CD4-positive, alpha-beta T cell treated with Interleukin-17A for 4 hours (primary cell): Measurements from ENCODE around the gene CDC42BPB.

Experiments
- DNase-seq: peaks from one replicate; pipeline ENCODE4 v3.0.0-alpha.2; 2020; ENCODE audit warnings: mixed read lengths

CDC42BPB gene

DNA sequence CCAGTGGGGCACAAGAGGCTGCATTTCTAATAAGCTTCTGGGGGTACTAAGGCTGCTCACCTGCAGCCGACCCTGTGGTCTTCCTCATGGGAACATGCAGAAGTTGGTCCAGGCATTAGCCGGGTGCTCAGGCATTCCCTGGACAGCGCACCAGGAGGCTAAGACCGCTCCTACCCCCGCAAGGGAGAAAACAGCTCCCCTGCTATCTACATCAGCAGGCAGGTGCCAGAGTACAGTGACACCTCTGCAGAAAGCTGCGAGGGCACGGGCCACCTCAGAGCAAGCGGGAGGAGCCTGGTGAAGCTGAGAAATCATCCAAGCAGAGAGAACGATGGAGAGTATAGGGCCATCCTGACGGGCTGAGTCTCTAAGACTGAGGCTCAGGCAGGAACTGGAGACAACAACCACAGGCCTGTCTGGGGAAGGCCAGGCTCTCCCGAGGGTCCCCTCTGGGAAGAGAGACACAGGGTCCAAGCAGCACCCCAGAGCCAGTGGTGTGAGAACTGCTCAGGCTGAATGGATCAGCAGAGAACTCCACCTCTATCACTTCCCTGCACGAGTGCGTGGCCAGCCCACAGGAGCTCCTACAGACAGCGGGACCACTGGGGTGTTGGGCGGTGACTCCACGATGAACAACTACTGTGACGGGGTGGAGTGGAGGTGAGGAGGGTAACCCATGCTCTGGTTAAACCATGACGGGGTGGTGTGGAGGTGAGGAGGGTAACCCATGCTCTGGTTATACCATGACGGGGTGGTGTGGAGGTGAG, 72.8 kb downstream of the CDC42BPB start:
- no peak for DNase-seq

DNA sequence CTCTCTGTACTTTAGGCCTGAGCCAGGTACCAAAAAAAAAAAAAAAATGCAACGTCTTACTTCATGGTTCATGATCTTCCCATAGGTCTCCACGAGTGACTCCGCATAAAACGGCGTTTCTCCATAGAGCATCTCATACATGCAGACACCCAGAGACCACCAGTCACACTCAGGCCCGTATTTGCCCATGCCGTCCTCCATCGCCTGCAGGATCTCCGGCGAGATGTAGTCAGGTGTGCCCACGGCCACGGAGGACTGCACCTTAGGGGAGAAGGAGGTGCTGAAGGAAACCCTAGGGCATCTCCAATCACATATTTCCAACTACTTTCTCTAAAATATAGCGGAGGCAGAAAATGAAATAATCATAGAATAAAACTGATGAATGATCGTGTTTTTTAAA, 73.9 kb downstream of the CDC42BPB start:
- no peak for DNase-seq

DNA sequence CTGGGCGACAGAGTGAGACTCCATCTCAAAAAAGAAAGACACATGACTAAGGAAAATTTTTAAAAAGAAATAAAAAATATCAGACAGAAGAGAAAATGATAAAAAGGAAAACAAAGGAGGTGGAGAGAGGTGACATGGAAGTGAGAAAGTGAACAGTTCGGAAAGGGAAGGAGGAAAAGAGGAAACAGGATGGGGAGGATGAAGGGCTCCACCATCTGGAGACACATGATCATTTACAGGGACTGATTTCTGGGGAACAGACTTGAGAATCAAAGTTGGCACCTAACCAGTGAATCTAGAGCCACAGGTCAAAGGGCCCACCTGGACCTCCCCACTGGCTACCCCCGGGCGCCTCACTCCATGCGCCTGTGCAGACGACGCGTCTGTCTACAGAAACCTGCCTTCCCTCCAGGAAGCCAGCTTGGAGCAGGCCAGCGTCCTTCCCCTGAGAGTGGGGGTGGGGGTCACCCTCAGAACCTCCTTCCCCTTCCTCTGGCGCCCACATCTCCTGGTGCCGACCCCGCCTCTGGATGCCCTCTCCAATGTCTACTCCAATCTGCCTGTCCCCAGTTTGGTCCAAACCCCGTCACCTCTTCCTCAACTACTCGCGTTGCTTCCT, 74.4 kb downstream of the CDC42BPB start:
- no peak for DNase-seq

DNA sequence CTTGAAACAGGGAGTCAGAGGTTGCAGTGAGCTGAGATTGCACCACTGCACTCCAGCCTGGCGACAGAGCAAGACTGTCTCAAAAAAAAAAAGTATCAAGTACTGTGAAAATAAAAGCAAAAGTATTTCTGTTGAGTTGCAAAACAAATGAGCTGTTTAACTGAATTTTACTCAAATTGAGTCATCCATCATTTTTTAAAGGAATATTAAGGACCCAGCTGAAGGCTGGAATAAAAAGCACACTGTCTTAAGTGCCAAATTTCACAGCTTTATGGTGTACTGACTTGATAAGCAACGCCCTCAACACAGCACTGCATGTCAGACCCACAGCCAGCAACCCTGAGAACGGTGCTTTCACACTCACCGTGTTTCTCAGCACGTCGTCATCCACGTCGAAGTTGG, 76.9 kb downstream of the CDC42BPB start:
- no peak for DNase-seq

DNA sequence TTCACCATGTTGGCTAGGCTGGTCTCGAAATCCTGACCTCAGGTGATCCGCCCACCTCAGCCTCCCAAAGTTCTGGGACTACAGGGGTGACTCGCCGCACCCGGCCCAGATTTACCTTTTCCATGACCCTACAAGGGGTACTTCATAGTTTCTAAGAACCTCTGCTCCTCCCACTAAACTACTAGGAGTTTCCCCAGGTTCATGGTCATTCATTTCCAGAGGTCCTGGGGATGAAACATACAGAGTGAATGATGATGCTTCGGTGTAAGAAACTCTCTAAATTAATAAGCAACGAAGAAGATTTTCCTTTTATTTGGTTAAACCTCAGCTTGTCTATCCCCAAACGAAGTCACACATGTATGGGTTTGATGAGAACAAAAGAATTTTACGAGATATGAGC, 77.9 kb downstream of the CDC42BPB start:
- no peak for DNase-seq

DNA sequence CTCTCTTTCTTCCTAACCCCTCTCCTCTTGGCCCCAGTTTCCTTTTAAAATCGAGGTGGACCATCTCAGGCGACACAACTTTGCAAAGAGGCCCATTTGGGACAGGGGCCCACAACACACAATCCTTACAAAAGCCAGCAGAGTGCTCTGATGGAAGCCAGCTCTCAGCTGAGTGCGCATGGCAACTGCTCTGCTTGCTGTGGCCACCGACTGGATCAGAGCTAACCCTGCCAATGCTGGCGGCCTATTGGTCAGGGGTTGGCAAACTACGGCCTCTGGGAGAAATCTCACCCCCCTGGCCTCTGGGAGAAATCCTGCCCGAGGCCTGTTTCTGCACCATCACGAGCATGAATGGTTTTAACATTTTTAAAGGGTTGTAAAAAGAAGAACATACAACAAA, 79.9 kb downstream of the CDC42BPB start:
- no peak for DNase-seq

DNA sequence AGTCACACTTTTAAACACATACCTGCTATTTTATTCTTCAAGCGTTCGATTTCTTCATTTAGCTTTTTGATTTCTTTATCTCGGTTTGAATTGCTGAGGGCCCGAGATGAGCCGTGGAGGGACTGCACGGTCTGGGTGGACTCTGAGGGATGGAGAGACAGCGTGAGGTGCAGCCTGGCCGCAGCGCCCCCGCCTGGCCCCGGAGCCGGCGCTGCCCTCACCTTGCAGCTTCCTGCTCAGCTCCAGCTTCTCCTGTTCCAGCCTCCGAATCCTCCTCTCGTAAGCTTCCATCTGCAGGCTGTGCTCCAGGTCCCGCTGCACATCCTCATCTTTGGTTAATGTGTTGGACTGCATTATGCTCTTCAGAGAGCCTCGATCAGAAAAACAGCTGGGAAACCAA, 81.7 kb downstream of the CDC42BPB start:
- no peak for DNase-seq

DNA sequence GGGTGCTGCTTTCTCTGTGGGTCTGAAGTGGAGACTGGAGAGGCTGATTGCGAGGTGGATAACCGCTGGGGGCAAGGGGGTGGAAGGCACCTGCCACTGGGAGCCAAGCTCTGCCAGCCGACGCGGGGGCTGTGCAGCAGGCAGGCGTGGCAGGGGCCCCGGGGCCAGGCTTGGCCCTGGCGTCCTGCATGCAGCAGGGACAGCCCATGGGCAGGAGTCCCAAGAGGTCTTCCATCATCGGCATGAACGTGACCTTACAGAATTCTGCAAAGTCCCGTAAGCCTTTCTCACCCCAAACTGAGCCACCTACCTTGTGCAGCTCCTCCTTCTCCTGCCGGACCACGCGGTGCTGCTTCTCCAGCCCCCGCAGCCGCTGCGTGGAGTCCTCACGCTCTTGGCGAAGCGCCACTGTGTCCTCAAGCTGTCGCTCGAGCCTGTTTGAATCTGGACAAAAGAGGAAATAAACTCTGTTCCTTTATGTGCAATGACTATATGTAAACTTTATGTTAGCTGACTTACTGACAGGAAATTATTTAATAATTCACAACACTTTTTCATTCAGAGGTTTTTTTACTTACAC, 83.6 kb downstream of the CDC42BPB start:
- no peak for DNase-seq

DNA sequence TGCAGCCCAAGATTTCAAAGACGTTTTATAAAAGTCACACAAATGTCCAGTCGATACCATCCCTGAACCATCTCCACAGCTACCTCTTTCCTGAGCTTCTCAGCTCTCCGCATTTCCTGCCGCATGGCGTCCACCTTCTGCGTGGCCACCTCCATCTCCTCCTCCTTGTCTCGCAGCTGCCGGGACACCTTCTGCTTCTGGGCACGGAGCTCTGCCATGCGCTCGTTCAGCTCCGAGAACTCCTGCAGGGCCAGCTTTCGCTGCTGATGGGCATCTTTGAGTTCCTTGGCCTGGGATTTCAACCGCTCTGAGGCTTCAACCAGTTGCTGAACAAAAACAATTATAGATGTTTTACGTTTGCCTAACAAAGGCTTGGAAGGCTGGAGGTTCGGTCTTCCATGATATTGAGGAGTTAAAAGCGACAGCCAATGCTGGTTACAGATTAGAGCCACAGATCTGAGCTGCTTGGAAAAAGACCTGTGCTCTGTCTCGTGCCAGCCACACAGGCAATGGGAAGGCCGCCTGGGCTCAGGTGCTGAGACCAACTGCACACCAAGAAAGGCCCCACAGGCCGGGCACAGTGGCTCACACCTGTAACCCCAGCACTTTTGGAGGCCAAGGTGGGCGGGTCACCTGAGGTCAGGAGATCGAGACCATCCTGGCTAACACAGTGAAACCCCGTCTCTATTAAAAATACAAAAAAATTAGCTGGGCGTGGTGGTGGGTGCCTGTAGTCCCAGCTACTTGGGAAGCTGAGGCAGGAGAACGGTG, 85.3 kb downstream of the CDC42BPB start:
- DNase-seq = no peak

DNA sequence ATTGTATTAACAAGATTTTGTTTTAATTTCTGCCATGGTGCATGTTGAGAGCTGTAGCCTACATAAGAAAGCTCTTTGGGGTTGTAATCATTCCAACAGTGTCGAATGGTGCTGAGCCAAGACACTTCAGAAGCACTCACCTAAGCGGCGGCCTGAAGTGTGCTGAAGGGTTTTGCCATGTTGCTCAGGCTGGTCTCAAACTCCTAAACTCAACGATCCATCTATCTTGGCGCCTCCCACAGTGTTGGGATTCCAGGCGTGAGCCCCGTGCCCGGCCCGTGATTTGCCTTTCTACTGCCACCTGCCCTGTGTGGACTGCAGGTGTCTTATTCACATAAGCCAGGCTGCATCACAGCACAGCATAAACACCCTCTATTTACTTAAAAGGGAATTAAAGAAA, 86.0 kb downstream of the CDC42BPB start:
- no peak for DNase-seq

DNA sequence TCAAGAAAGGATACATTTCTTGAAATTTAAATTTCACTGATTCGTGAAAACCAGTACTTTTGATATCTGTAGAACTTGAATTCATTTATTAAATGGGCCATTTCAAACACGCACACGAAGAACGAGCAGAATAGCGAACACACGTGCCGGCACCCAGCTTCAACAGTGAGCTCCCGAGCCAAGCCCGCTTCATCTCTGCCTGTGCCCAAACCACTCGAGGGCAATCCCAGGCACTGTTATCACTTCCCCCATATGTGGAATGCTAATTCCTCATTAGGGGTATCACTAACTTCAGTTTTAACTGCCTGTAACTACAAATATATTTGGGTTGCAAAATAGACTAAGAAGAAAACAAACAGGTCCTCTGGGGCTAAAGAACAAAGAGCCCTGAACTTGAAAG, 86.9 kb downstream of the CDC42BPB start:
- DNase-seq = no peak

DNA sequence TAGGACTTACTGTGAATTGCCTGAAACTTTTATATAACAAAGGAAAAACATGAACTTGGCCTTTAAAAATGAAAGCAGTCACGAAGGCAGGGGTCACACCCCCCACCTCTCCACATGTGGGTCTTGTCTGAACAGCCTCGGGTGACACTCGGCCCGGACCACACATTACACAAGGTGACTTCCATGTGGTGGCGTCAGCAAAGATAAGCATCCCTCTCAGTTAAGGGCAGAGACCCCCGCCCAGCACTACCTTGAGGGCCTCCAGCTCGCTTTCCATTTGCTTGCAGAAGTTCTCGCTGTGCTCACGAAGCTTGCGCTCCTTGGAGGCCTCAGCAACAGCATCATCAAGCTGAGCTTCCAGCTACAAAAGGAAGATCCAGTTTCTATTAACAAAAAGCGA, 87.4 kb downstream of the CDC42BPB start:
- DNase-seq = no peak

DNA sequence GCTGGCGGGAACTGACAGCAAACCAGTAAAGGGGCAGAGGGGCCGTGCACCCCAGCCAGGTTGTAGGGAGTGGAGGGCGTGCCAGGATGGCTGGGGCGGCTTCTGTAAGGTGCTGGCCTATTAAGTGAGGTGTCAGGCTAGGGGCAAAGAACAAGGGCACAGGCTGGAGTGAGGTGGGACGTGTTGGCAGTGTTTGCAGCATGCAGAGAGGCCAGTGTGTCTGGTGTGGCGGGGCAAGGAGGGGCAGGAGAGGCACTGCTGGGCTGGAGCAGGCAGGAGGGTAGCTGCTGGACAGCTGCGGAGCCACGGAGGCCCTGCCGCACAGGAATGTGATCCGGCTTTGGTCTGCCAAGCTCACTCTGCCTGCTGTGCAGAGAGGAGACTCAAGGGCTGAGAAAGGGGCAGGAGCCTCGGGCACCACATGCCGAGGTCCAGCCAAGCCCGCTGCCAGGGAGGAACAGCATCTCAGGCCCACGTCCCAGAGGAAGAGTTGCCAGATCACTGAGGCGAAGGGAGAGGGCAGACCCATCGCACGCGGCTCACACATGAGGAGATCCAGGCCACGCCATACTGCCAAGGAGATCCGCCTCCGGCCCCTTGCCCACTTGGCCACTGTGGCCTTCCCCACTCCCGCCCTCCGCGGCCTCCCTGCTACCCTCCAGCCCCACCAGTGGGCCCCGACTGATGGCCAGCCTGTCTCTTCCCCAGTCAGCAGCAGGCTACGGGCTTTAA, 88.1 kb downstream of the CDC42BPB start:
- no peak for DNase-seq

DNA sequence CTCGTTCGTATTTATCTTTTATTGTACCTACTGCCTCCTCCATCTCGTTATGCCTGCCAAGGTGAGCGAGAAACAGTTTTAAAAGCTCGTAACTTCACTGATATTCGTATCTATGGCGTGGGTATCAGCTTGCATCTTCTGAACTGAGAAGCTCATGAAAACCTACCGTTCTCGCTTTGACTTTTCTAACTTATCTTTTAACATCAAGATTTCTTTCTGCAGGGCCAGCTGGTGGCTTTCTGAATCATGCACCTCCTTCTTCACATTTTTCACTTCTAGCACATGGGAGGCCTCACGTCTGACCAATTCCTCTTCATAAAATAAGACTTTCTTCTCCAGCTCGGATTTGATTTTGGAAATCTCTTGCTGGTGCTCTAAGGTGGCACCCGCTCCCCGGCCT, 89.0 kb downstream of the CDC42BPB start:
- DNase-seq = no peak

DNA sequence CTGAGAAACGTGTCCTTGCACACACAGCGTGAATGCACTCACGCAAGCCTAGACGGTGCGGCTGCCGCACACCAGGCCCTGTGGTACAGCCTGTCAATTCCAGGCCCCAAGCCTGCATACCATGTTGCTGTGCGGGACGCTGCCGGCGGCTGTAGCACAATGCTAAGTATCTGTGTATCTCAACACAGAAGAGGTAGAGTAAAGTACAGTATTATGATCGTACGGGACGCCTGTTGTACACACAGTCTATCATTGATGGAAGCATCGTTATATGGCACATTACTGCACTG, 89.9 kb downstream of the CDC42BPB start:
- DNase-seq = no peak

DNA sequence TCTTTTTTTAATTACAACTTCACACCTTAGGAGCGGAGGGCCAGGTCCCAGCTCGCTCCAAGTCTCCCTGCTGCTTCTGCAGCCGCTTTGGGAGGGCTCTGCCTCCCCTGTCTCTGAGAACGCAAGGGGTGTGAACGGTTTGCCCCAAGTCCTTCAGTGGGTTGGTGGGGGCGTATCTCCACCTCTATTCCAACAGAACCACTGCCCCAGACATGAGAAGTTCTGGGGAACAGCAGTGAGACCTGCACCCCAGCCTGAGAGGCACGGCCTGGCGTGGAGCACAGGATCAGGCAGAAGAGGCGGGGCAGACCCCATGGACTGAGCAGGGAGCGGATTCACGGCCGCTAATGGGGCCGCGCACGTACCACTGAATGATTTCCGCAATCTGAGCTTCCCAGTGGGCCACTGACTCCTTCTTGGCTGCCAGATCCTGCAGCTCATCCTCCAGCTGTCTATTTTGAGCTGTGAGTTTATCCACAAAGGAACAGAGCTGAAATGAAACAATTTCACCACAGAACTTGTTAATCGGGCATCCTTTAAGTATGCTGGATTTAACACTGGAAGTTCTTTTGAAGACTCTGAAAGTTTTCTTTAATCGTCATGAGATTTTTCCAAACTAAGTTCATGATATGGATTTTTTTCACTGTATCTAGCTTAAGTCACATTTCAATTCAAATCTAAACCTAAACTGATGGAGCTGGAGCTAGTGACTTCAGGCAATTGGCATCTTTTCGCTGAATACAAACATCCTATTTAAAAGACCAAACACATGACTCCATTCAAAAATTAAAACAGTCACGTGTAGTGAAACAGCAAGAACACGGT, 90.5 kb downstream of the CDC42BPB start:
- DNase-seq = no peak

DNA sequence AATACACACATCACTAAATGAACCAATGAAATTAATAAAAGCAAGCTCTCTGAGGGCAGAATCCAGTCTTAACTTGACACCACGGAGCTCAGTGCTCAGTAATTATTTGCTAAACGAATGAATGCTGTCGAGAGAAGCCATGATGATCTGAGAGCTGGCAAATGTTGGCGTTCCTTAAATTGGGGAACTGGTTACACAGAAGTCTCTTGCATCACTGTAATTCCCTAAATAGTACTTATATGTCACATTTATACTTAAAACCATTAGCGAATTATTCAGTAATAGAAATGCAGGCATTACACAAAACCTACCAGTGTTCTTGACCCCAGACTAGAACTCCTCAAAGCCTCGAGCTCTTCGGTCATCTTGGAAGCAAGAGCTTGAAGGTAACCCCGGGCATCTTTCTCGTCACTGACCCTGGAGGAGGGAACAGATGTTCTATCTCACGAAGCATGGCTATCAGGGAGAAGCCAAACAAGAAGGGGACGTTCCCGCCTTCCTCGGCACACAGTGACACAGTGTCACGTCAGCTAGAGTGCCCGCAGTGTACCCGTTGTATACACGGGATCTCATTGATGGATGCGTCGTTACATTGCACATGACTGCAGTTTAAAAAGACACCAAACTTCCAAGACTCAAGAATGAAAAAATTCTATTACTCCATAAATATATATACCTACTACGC, 91.2 kb downstream of the CDC42BPB start:
- no peak for DNase-seq

DNA sequence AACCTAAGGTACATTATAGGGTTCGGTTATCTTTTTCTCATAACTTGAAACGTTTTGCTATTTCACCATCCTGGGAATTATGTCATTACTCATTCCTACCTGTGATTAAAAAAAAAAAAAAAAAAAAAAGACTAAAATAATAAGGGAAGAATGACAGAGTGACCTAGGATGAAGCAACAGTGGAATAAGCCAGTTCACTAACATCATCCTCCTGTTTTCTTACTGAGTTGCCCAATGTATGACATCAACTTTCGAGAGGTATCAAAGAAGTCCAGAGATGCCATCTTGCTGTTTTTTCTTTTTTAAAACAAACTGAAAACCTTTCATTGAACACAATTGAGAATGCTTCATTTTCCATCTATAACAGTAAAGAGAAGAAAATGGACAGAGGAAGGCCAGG, 92.1 kb downstream of the CDC42BPB start:
- DNase-seq = no peak

DNA sequence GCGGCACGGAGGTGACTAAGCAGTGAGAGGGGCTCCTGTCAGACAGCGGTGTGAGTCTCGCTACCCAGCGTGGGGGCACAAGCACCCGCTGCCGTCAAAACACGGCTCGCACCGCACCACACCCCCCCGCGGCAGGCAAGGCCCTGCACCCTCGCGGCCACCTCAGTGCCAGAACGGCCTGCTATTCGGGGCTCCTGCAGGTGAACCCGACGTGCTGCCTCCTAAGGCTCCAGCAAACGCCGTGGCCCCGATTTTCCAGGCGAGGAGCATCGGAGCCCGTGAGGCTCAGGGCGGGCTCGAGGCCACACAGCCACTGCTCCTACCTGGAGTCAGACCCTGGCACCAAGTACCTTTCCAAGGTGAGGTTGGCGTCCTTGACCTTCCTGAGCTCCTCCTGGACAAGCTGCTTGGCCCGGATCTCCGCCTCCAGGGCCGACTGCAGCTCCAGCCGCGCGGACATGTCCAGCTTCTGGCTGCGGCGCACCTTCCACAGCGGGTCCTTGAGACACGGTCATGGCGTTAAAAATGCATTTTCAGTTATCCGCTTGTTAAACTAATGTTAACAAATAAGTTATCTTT, 93.1 kb downstream of the CDC42BPB start:
- no peak for DNase-seq

DNA sequence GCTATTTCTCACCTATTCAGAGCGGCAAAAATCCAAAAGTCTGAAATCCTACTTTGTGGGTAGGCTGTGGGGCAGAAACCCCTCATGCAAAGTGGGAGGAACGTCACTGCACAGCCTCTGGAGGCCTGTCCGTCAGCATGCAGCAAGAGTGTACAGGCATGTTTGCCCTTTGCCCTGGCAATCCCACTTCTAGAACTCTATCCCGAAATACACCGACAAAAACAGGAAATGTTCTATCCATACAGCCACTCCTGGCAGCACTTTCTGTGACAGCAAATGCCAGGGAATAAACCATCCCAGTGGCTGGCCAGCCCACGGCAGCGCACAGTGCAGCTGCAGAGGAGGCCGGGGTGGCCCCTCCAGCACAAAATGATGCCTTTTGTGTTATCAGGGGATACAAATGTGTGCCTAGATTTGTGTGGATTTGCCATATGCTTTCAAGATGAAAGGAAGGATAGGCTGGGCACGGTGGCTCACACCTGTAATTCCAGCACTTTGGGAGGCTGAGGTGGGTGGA, 95.2 kb downstream of the CDC42BPB start:
- no peak for DNase-seq

DNA sequence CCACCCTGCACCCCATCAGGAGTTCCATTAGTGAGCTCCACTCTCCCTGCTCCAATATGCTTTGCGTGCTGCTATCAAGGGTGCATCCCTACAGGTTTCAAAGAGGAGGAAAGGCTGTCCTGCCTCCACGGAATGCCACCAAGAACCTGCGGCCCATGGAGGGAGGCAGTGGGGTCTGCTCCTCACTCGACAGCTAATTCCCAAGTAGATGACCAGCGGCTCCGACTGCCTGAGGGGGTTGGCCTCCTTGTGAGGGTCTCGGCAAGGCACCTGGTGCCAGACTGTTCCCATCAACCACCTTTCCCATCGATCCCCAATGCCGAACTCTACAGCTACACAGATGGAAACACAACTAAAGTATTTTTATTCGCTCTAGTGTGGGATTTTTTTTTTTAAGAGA, 98.9 kb downstream of the CDC42BPB start:
- DNase-seq = no peak
